Effector memory CD4-positive, alpha-beta T cell (primary cell): ENCODE data around the gene PRICKLE1.

ENCODE experiments used
- DNase-seq, 3 donors: peaks; one replicate each; pipeline ENCODE4 v3.0.0-alpha.2; 2020
- H3K27ac ChIP-seq: 2 replicates; pipeline ENCODE4 v1.7.0; 2013; ENCODE audit warnings: mild to moderate bottlenecking, low read length, moderate library complexity; ENCODE audit not compliant: insufficient read depth, poor library complexity, severe bottlenecking
- H3K27me3 ChIP-seq: replicated peaks from 2 replicates; pipeline ENCODE4 v1.7.0; 2013; ENCODE audit warnings: mild to moderate bottlenecking, low read length; ENCODE audit not compliant: insufficient read depth, control insufficient read depth, poor library complexity, severe bottlenecking
- H3K36me3 ChIP-seq: 2 replicates; pipeline ENCODE4 v1.7.0; 2013; ENCODE audit warnings: mild to moderate bottlenecking, low read length, moderate library complexity; ENCODE audit not compliant: control insufficient read depth, insufficient read depth
- H3K4me1 ChIP-seq: 2 replicates; pipeline ENCODE4 v1.7.0; 2013; ENCODE audit warnings: low read length, mild to moderate bottlenecking; ENCODE audit not compliant: control insufficient read depth, insufficient read depth, poor library complexity, severe bottlenecking
- H3K4me3 ChIP-seq: 2 replicates; pipeline ENCODE4 v1.7.0; 2013; ENCODE audit warnings: low read length, low read depth, mild to moderate bottlenecking; ENCODE audit not compliant: insufficient read depth, poor library complexity, severe bottlenecking
- H3K9me3 ChIP-seq: 2 replicates; pipeline ENCODE4 v1.7.0; 2013; ENCODE audit warnings: mild to moderate bottlenecking, low read length, moderate library complexity; ENCODE audit not compliant: control insufficient read depth

Gene PRICKLE1

DNA sequence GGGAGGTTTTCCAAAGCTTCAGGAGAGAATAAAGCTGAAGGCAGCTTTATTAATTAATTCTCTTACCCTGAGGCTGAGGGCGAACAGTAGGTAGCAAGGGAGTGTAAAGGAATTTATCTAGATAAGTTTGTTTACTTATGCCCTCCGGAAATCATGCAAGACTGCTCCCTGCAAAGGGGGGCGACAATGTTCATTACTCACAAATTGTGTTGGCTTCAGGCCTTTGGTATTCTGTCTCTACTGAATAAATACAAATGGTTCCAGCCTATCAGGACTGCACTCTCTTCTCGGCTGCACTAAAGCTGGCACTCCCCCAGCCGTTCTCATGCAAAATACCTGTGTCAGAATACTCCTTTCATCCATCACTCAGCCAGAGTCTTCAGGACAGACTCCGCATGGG is 142.8 kb downstream of the PRICKLE1 start:
- Histone ChIP-seq H3K4me3 (no peak overlapping the region), H3K4me1 (no peaks in the 10 kb centered on the region), H3K36me3 (peaks cover 44% of the 10 kb centered on the region), H3K27ac (no peak overlapping the region), H3K9me3 (no peaks in the 10 kb centered on the region), H3K27me3 (no peaks in the 10 kb centered on the region)
- DNase-seq = no peak

DNA sequence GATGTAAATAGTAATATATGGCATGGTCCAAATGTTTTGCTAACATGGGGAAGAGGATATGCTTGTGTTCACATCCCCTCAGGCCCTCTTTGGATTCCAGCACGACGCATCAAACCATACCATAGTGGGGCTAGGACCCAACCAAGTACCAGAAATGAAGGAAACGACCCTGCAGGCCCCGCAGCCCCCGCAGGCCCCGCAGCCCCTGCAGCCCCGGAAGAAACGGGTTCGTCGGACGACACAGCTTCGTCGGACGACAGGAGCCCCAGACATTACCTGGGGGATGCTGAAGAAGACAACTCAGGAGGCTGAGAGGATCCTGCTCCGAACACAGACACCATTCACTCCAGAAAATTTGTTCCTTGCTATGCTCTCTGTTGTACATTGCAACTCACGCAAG is 143.7 kb downstream of the PRICKLE1 start:
- Histone ChIP-seq H3K4me1 (no peaks in the 10 kb centered on the region), H3K36me3 (peaks cover 51% of the 10 kb centered on the region), H3K9me3 (no peaks in the 10 kb centered on the region), H3K27me3 (no peaks in the 10 kb centered on the region), H3K4me3 (no peak overlapping the region), H3K27ac (no peak overlapping the region)
- DNase-seq = no peak

DNA sequence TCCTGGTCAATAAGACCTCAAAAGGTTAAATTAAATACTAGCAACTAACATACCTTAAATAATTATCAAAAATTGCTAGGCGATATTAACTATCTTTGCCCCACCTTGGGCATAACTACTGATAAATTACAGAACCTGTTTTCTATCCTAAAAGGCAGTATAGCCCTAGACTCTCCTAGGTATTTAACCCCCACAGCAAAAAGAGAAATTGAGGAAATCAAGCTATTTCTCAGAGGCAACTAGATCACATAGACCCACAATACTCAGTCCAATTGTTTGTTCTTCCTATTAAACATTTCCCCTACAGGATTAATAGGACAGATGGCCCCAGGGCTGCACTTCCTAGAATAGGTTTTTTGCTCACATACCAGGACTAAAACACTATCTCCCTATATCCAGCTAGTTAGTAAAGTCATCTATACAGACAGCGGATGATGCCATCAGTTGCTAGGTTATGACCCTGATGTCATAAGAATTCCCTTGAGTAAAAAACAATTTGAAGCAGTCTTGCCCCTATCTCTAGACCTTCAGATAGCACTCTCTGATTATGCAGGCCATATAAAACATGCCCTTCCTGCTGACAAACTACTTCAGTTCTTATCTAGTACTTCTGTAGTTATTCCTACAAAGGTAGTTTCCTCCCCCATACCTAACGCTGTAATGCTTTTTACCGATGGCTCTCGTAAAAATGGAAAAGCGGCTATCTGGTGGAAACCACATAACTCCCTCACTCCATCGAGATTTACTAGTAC is 145.2 kb downstream of the PRICKLE1 start:
- H3K9me3 ChIP-seq = no peaks in the 10 kb centered on the region
- peaks cover 52% of the 10 kb centered on the region for H3K36me3 ChIP-seq
- no peak for DNase-seq
- H3K4me1 ChIP-seq = no peaks in the 10 kb centered on the region
- no peak overlapping the region for H3K27ac ChIP-seq
- no peaks in the 10 kb centered on the region for H3K27me3 ChIP-seq
- no peak overlapping the region for H3K4me3 ChIP-seq

DNA sequence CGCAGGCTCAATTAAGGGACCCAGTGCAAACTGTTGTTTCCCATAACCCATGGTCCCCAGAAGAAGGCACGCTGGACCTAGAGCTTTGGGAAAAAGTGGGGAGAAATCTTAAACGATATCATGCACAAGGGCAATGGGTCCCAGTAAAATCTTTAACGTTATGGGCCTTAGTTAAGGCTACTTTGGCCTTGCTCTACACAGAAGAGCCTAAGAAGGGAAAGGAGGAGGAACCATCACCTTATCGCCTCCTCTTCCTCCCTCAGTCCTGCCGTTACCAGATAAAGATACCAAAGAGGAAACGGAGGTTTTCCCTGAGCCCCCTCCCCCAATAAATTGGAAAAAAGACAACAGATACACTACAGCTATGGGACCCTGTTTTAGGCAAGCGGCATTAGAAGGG is 146.7 kb downstream of the PRICKLE1 start:
- Histone ChIP-seq H3K4me3 (no peak overlapping the region), H3K4me1 (no peaks in the 10 kb centered on the region), H3K27ac (no peak overlapping the region), H3K36me3 (peaks cover 55% of the 10 kb centered on the region), H3K9me3 (no peaks in the 10 kb centered on the region), H3K27me3 (no peaks in the 10 kb centered on the region)
- no peak for DNase-seq

DNA sequence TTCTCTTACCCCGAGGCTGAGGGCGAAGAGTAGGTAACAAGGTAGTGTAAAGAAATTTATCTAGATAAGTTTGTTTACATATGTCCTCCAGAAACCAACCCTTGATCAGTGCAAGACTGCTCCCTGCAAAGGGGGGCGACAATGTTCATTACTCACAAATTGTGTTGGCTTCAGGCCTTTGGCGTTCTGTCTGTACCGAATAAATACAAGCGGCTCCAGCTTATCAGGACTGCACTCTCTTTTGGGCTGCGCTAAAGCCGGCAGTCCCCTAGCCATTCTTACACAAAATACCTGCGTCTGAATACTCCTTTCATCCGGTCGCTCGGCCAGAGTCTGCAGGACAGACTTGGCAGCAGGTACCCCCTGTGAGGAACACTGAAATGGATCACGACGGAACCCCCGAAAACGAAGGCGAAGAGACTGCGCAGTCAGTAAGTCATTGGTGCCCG is 147.2 kb downstream of the PRICKLE1 start:
- no peak for DNase-seq
- no peaks in the 10 kb centered on the region for H3K27me3 ChIP-seq
- no peak overlapping the region for H3K27ac ChIP-seq
- H3K36me3 ChIP-seq = peaks cover 57% of the 10 kb centered on the region
- H3K9me3 ChIP-seq = no peaks in the 10 kb centered on the region
- no peak overlapping the region for H3K4me3 ChIP-seq
- H3K4me1 ChIP-seq = no peaks in the 10 kb centered on the region

DNA sequence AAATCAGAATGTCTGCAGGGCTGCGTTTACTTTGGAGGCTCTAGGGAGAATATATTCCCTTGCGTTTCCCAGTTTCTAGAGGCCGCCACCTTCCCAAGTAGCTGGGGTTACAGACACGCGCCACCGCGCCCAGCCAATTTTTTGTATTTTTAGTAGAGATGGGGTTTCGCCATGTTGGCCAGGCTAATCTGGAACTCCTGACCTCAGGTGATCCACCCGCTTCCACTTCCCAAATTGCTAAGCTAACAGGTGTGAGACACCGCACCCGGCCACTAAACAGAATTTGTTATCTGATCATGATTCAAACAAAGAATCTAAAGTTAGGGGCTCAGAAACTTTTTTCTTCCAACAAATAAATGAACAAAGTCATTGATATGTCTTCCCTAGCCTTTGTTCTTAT is 148.9 kb downstream of the PRICKLE1 start:
- no peaks in the 10 kb centered on the region for H3K4me1 ChIP-seq
- peaks cover 42% of the 10 kb centered on the region for H3K36me3 ChIP-seq
- DNase-seq = no peak
- no peaks in the 10 kb centered on the region for H3K27me3 ChIP-seq
- no peak overlapping the region for H3K27ac ChIP-seq
- no peaks in the 10 kb centered on the region for H3K9me3 ChIP-seq
- H3K4me3 ChIP-seq = no peak overlapping the region

DNA sequence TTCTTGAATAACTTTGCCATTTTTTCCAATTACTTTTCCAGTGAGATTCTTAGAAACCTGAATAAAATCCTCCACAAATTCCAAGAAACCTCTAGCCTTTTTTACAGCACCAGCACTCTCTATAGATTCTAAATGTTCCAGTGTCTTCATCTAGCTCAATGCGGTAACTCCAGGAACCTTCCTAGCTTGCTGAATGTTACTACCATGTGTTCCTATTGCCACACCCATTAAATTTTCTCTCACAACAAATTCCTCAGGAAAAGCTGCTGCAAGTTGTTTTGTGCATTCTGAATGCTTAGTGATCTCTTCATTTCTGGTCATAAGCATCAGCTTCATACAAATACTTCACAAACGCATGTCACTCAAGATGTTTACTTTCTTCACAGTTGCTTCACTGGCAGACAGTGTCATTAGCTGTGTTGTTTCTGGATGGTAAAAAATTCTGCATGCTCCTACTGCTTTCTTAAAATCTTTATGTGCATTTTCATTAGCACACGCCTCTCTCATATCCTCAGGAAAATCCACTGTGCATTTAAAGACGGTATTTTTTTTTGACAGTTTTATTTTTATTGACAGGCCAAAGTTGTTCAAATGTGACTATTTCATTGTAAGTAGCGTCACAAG is 156.9 kb downstream of the PRICKLE1 start:
- Histone ChIP-seq H3K36me3 (peaks cover 2% of the 10 kb centered on the region), H3K4me3 (no peak overlapping the region), H3K27ac (no peak overlapping the region), H3K27me3 (no peaks in the 10 kb centered on the region), H3K4me1 (no peaks in the 10 kb centered on the region), H3K9me3 (no peaks in the 10 kb centered on the region)
- DNase-seq = no peak

DNA sequence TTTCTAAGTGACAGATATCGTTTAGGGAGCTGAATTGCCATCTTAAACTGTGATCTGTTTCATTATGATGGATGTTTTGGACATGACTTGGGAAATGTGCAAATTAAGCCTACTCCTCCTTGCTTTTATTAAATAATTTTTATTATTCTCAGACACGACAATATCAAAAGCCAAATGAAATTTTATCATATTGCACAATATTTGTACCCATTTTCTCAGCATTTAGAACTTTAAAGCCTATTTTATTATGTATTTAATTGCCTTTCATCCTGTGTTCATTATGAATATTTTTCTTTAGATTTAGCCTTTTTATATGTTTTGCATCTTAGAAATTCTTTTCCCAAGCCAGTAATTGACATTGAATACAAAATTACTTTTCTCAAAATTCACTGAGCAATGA is 160.7 kb downstream of the PRICKLE1 start:
- Histone ChIP-seq H3K27me3 (no peaks in the 10 kb centered on the region), H3K27ac (no peak overlapping the region), H3K4me3 (no peak overlapping the region), H3K36me3 (peaks cover 6% of the 10 kb centered on the region), H3K9me3 (no peaks in the 10 kb centered on the region), H3K4me1 (no peaks in the 10 kb centered on the region)
- no peak for DNase-seq

DNA sequence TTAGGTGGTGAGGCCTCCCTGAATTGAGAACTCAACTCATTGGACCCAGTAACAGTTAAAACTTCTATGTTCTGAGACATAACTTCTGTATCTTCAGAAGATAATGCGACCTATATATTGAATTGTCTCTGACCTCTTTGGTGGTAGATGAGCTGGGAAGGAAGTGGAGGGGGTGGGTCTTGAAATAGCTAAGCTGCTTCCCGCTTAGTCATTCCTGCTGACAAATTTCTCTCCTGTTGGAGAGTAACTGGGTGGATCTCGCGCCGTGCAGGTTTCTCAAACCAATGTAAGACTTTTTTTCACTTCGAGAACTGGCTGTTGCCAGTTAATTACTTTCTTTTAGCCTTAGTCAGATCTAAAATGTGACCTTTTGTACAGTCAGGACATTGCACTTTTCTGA is 162.8 kb downstream of the PRICKLE1 start:
- Histone ChIP-seq H3K9me3 (no peaks in the 10 kb centered on the region), H3K27ac (no peak overlapping the region), H3K27me3 (no peaks in the 10 kb centered on the region), H3K4me3 (no peak overlapping the region), H3K36me3 (peaks cover 9% of the 10 kb centered on the region), H3K4me1 (no peaks in the 10 kb centered on the region)
- DNase-seq = no peak

DNA sequence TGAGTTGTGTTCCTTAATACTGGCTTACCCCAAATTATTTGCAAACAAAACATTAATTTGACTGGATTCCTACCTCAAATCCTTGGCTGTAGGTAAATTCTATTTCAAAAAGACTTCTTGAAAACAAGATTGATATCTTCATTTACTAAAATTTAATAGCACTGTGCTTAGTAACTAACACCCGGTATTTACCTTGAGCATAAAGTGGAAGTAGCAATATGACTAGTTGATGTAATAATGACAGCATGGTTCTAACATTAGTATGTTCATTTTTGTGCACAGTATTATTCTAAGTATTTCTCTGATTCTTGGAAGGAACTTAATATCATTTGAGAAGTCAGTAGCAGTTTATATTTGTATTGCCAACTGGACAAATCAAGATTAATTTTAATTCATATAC is 166.8 kb downstream of the PRICKLE1 start:
- H3K27ac ChIP-seq = no peak overlapping the region

More for the DNA sequence above, 166.8 kb downstream of the PRICKLE1 start:
- Histone ChIP-seq H3K36me3 (peaks cover 7% of the 10 kb centered on the region), H3K4me3 (no peak overlapping the region), H3K9me3 (no peaks in the 10 kb centered on the region), H3K4me1 (no peaks in the 10 kb centered on the region), H3K27me3 (no peaks in the 10 kb centered on the region)
- no peak for DNase-seq
